OCI-LY1 (cell line): ENCODE measurements around the gene KIF13A.

Source experiments
- CTCF ChIP-seq: fragments of 200-600 bp; sonication (generic), shearing (Covaris generic); IDR thresholded peaks from 2 replicates; pipeline ENCODE4 v1.5.1; 2017; ENCODE audit warnings: mild to moderate bottlenecking, antibody characterized with exemption, low read length, moderate library complexity, mixed read lengths
- EZH2 ChIP-seq: fragments of 200-600 bp; sonication (generic), shearing (Covaris generic); IDR thresholded peaks from 2 replicates; pipeline ENCODE4 v1.8.0; 2017; ENCODE audit warnings: borderline replicate concordance, mixed run types, mild to moderate bottlenecking, antibody characterized with exemption, low read length, moderate library complexity, mixed read lengths

- TF ChIP-seq CTCF (no peak), EZH2 (no peak)
Measured at GRCh38 chr6:17863901-17864754, 123.3 kb downstream of the KIF13A start.
